LHCN-M2 (cell line): ENCODE data around the gene AUH. TPM values are rescaled to one million over a fixed set of nuclear protein-coding genes. Genes with fewer than 3 reads are reported as not detected.
A peak's percentile ranks its signal among the peaks of the same experiment; 100 is the strongest.

Source experiments
- DNase-seq: peaks from one replicate; pipeline ENCODE4 v3.0.0-alpha.2; 2012; ENCODE audit warnings: low read depth
- total RNA-seq: library from RNA; depleted of rRNA; stranded (reverse); fragments of >200 nt; gene quantifications from 2 replicates; pipeline ENCODE4 v1.2.3, GENCODE V29; 2014

AUH gene
- total RNA-seq, 1 experiment from 2014 or later, result 11.5 TPM

DNA sequence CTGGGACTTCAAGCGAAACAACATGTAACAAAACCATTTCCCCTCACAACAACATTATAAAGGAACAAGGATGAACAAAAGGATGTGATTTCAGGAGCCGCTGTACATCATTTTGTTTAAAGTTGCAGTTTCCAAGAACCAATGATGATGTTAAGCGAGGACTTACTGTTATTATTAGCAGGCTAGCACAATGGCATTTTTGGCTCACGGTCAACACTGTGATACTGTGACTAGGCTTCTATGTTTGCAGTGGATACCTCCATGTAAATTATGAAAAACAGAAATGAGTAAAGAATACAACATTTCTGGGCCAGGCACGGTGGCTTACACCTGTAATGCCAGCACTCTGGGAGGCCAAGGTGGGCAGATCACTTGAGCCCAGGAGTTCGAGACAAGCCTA is 113.0 kb downstream of the AUH start:
- no peak for DNase-seq

DNA sequence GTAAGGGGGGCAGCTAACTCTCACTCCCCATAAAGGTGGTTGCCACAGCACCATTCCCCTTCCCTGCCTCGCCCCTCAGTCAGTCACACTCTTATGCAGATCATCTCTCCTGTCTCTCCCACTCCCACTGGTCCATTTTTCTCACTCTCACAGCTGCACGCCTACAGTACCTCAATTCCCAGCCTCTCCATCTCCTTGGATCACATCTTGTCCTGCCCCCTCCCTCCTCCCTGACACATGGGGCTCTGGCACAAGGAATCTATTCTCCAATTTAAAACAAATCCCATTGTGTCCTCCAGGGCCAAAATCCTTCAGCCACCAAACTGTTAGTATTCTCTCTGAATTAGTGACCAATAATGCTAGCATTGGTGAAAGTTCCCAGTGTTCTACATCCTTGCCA is 114.4 kb downstream of the AUH start:
- no peak for DNase-seq

DNA sequence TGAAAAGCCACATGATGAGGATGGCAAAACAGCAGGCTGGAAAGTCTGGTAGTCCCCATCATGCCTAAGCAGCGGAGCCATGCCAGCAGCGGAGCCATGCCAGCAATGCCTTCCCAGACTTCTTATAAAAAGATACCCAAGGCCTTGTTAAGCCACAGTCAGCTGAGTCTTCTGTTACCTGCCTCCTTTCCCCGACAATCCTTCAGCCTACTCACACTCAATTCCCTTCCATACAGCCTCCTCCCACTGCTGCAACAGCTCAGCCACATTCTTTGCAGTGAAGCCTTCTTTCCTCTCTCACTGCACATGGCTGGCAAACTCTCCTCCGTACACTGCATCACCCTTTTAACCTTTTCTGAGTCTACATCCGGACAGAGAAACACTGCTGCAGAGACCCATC is 114.9 kb downstream of the AUH start:
- DNase-seq, result no peak

DNA sequence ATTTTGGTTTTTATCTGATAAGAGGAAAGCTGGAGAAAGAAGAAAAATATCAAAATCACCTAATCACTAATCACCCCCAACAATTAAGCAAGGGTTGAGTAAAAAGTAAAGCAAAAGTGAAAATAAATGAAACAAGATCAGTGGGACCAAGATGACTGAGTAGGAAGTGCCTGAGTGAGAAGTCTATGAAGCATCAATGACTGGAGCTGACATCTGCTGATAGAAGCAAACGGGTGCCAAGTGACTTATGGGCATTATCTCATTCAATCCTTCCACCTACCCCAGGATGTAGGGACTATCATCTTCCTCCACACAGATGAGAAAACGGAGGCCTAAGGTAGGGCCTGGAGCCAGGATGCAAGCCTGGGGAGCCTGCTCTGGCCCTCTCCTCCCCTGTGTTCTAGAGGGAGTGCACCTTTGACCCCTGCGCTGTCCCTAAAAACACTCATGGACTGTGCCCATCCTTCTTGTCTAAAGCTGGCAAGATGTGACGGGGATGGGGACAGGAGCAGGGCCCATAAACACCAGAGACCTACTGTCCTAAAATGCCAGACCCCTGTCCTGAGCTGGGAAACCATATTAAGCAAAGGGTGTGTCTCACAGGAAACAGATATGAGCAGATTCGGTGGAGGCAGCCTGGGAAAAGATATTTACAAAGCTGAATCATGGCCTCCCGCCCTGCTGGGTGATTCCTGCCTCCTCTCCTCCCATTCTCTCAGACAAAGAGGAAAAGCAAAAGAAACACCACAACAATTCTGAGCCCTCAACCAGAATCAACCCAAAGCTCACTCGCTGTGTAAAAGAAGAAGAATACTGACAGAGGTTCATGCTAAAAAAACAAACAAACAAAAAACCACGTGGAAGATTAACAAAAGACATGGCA is 116.0 kb downstream of the AUH start:
- peak; percentile 12 for DNase-seq

DNA sequence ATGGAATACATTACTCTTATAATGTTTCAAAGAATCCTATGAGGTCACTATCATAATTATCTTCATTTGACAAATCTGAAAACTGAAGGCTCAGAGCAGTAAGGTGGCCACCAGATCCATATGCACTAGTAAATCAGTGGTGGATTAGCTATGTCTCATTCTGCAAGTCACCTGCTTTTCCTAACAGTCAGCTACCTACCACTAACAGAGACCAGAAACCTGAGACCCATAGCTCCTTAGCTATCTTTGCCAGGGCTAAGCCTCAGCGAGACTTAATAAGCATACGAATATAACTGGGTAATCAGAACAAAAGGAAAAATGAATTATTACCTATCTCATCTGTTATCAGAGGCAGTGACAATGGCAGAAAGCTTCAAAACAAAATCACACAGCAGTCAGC is 118.7 kb downstream of the AUH start:
- no peak for DNase-seq

DNA sequence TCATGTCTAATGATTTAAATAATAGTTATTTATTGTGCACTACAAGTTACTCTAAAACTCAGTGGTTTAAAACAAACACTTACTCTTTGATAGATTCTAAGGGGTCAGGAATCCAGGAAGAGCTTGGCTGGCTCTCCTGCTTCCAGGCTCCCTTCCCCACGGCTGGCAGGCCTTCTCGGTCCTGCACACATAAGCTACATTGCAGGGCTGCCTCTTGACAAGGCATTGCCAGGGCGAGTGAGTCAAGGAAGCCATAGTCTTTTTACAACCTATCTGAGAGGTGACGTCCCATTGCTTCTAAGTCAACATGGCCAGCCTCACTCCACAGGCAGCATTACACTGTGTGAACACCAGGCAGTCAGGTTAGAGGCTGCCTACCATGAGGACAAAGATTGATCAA is 119.8 kb downstream of the AUH start:
- DNase-seq, result no peak

DNA sequence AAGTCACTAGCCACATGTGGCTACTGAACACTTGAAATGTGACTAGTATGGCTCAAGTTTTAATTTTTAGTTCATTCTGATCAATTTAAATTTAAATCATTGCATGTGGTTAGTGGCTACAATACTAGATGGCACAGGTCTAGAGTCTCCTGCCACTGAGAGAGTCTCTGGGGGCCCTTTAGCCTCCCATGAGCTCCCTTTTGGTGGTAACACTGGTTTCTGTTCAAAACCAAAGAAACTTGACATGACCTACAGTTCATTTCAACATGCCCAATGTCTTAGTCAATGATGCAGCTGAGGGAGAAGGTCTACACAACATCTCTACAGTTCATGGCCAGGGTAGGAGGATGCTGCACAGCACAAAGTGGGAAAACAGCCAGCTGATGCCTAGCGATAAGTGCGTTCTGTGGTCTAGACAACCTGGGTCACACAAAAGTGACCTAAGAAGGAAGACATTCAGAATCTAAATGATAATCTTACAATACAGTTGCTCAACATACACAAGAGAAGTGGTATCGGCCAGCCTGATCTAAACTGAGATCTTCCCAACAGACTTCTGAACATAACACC is 121.0 kb downstream of the AUH start:
- no peak for DNase-seq

DNA sequence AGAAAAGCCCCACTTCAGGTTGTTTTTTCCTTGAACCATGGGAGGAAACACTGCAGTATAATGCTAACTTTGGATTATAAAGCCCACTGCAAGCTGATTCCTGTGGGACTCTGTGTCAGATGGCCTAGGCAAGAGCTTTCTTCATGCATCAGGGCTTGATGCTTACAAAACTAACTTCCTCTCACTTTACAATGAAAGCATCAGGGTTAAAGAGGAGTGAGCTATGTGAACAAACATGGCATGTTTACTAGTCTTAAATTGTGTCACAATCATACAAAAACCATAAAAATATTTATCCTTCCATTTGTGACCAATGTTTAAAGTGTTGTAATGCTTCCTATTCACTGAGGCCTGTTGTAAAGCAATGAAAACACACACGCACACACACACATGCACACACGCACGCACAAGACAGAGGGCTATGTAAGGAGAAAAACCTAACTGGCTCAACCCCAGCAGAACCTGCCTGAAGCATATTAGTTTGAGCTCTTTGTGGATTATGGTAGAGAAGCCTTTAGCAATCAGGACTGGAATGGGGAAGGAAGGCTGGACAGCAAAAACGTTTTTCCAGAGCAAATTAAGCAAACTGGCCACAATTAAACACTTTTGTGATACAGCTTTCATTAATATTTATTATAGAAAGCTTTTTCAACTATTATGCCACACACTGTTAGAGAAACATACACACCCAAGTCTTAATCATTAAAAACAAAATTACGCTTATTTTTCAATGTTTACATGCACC is 122.2 kb downstream of the AUH start:
- no peak for DNase-seq

DNA sequence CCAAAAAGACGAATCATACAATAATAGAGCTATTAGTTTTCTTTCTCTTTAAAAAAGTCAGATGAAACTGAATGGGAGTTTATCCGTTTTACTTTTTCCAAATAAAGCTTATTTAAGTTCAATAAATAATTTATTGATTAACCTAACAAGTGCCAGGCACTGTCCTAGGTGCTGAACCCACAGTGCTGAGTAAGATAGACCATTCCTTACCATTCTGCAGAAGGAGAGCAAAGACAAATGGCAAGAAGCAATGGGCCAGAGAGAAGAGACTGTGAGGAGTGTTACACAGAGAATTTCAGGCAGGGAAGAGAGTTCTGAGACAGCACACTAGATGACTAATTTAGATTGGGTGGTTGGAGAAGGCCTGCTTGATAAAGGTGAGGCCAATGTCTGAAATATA is 127.2 kb downstream of the AUH start:
- DNase-seq, result no peak

DNA sequence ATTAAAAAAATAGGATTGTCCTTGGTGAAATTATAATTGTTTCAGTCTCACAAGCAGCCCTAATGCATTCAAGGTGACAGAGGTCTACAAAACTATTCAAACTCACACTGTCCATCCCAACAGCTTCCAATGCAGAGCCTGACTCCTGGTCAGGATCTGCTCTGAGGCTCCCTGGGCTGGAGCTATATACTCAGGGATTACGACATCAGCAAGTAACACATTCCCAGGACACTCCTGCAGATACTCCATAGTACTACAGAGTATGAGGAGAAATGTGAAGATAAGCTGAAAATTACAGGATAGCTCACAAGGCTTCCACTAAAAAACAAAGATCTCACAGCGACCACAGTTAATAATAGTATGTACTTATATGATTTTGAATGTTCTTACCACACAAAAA is 130.1 kb downstream of the AUH start:
- DNase-seq, result no peak

DNA sequence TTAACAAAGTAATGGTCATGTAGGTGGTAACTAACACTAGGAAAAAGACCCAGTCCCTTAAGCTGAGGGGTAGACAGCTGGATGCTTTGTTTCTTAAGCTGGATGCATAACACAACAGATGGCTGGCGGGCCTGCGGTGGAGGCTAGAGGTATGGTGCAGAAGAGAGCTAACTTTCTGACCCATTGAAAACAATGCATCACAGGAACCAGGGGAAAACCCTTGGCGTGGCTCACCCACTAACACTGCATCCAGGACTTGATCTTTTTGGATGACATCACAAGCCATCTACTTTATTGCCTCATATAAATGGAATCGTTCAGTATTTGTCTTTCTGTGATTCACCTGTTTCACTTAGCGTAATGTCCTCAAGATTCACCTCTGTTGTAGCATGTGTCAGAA is 138.7 kb downstream of the AUH start:
- DNase-seq, result no peak

DNA sequence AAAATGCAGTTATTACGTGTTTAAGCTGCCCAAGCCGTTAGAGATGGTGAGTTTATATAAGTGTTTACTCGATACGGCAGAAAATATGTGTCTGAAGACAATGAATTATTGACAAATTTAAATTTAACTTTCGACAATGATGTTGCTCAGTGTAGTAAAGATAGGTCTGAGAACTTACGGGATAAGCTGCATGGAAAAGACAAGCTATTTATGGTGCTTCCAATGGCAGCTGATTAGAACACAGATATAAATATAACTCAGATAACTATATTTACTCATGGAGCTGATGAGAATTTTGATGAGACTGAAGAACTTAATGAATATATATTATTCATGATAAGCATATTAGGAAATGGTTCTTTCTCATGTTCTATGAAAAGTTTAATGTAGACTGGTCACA is 139.3 kb downstream of the AUH start:
- DNase-seq, result no peak

DNA sequence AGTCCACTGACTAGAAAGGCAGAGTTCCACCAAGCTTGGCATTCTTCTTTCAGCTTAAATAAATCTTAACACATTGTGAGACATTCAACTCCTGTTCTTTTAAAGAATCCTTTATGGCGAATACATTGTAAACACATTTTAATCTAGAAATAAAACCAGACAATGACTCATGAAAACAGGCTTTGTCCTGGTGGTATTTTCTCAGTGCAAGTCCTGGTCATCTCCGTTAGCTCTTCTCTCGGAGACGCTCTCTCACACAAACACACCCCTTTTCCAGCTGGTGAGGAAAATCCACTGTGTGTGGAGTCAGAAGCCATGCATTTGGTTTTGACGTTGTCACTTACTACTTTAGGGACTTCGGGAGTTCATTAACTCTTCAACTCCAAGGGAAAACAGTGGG is 140.4 kb downstream of the AUH start:
- peak; percentile 72 for DNase-seq

DNA sequence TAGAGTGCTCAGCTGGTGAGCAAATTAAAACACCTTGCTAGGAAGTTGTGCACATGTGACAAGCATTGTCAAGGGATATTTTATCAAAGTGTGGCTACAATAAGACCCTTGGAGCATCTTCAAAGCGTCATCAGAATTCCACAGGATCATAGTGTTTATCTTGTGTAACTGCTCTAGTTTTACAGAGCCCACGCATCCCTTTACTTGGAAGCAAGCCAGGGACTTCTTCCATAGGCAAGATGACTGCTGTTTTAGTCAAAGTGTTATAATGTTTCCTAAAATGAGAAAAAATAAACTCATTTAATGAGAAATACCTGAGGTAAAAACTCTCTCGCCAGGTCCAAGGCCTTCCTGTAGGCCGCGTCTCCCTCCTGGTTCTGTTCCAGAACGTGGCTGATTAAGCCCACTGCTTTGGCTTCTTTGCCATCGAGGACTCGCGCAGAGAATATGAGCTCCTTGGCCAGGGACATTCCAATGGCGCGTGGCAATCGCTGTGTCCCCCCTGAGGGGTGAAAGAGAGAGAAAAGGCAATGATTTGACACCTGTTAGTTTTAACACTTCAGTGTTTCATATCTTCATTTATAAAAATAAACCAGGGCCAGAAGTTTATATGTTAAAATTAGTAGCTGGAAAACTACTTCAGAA is 141.1 kb downstream of the AUH start:
- DNase-seq, result no peak

DNA sequence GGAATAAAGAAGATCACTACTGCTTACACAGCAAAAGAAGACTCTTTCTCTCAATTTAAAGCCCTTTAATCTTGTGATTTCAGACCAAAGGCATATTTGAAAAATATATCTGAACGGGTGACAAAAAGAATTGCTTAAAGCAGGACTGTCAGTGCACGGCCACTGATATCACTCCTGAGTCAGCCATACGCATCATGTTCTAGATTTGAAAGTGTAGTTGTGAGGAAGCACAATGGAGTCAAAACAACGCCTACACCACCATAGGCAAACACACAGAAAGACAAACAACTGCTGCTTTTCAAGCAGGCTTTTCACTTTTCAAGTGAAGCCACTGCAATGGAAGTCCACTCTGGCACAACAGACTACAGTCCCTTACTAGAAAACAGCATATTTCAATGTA is 141.7 kb downstream of the AUH start:
- no peak for DNase-seq

DNA sequence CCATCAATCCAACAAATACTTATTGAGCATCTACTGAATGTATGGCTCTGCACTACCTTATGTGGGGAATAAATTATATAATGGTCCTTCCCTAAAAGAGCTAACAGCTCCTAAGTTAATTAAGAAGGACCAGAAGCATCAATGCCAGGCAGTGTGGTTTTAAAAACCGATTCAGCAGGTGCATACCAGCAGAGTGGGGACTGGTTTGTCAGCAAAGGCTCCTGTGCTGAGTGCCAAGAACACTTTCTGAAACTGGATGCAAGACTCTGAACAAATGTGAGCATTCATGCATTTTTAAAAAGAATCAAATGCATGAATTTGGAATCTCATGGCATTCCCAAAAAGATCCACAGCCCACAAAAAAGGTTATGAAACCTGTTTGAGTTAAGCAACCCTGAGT is 142.2 kb downstream of the AUH start:
- DNase-seq, result no peak

DNA sequence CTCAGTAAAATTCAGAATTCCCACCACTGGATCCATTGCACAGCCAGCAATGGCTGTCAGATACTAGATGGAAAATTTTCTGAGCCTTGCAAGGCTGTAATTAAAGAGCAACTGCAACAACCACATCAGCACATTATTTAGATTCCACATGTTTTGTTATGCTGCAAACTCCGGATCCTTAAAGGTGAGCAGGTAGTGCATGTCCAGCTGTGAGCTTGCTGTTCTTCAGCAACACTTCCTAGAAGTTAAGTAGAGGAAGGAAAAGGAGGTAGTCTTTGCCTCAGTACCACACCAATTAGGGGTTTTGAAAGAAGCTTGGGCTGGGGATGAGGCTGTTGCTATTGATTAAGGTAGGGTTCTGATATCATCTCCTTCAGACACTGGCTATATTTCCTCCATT is 144.3 kb downstream of the AUH start:
- DNase-seq, result no peak

DNA sequence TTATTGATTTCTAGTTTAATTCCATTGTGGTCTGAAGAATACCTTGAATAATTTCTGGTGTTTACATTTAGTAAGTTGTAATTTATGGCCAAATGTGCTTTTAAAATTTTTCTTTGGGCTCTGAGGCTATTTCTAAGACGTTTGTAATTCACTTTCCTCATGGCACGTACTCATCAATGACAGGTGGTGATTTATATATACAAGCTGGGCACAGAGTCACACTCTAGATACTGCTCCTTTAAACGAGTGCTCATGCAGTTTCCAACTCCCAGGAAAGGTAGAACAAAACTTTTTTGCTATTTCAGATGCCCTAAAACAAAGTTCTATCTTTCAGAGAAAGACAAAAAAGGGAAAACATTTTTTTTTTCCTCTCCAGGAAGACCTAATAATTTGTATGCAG is 146.9 kb downstream of the AUH start:
- peak; percentile 18 for DNase-seq

DNA sequence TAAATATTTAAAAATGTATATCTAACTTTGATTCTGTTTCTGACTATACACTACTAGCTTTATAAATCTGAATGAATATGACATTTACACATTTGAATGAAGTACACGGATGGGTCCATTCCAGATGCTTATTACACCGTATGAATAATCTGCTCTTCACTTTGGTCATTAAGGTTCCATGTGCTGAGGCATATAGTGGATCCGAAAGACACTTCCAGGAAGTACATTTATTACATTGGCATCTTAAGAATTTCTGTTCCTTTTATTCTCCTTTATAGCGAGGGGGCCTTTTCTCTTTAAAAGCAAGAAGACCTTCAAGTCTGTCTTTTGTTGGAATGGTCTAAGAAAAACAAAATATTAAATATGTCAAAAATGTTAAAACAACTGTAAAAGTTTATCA is 147.6 kb downstream of the AUH start:
- DNase-seq, result peak; percentile 29

DNA sequence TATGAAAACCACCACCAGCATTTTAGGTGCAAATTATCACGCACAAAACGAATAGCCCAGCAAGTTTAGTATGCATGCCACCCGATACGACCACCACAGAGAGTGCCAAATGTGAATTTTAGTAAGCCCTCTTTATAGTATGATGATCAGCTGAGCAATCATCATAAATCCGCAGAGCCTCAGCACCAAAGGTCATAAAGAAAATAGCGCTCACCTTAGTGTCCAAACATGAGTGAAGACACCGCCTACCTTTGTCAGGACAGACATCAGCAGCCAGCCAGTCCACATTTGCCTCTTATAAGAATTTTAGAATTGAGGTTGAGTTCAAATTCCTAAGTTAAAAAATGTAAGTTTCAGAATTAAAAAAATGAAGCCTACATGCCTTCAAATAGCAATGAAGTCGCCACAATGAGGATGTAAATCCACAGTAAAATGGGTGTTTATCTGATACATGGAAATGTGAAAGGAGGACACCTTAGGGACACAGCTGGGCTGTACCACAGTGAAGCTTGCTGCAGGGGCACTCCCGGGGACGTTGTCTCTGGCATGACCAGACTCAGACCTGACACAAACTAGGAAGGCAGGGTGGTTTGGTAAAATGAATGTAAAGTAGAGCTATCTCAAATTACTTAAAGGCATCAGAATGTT is 149.0 kb downstream of the AUH start:
- no peak for DNase-seq

DNA sequence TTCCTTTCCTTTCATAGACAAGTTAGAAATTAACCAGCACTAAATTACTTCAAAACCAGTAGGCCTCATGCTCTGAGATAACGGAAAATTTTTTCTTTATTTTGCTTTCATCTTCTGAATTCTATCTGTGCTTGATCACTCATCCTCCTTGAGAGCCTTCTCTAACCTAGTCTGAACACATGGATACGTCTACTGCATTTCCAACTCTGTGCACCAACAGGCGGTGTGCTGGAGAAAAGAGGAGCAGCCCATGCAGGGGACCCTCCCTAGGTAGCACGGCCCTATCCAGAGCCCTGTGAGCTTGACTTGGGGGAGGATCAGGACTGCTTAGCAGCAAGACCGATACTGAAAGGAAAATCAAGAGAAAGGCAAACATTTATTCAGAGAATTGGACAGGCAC is 149.8 kb downstream of the AUH start:
- no peak for DNase-seq

DNA sequence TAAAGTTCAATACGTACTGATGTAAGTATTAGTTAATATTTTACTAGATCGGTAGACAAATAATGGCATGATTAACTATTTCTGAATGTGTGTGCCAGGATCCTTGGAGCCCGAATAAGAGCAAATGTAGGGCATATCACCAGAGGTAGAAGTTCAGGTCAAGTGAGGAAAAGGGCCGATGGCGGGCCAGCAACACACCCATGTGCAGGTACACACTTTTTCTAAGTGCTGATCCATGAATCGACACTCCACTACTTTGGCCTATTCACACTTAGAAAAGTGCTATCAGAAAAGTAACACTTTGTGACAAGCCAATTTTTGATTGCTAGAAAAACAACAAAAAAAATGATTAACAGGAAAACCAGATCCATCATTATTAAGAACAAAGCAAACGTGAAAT is 150.3 kb downstream of the AUH start:
- DNase-seq, result no peak
